Urothelium cell line (cell line): ENCODE results near the gene TEKTIP1.
"Not testable (repeated sequence)": the region's sequence is repeated elsewhere in the genome, so short reads cannot be mapped to it uniquely, and the experiment has no call there.

Source experiments
- DNase-seq: peaks from one replicate; pipeline ENCODE4 v3.0.0; 2011; ENCODE audit warnings: low spot score, mixed read lengths
- FAIRE-seq: peaks from 2 replicates; lab custom pipeline; 2011; peaks lifted over from hg19 to GRCh38; lab: Jason Lieb, UNC

Gene TEKTIP1

DNA sequence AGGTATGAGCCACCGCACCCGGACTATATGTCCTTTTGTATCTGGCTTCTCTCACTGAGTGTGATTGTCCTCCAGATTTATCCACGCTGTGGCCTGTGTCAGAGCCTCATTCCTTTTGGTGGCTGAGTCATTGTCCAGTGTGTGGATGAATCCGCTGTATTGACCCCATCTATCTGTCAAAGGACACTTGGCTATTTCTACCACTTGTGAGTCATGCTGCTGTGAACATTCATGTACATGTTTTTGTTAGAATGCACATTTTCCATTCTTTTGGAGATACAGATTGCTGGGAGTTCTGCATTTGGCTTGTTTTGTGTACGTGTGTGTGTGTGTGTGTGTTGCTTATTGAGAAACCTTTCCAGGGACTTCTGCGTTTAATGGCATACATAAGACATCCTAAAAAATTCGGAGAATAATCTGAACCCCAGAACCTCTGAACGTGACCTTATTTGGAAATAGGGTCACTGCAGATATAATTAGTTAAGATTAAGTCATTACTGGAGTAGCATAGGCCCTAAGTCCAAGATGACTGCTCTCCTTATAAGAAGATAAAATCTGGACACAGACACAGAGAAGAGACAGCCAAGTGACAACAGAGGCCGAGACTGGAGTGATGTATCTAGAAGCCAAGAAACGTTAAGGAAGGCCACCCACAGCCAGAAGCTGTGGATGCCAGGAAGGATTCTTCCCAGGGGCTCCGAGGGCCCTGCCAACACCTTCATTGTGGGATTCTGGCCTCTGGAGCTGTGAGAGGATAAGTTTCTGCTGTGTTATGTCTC lies 41.4 kb downstream of the TEKTIP1 start:
- no peak for FAIRE-seq
- no peak for DNase-seq

DNA sequence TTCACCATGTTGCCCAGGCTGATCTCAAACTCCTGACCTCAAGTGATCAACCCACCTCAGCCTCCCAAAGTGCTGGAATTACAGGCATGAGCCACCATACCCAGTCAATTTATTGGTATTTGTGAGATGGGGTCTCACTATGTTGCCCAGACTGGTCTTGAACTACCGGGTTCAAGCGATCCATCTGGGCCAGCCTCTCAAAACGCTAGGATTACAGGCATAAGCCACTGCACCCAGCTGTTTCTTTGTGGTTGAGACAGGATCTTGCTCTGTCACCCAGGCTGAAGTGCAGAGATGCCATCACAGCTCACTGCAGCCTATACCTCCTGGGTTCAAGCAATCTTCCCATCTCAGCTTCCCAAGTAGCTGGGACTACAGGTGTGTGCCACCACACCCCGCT lies 42.8 kb downstream of the TEKTIP1 start:
- not testable (repeated sequence) for DNase-seq, FAIRE-seq

DNA sequence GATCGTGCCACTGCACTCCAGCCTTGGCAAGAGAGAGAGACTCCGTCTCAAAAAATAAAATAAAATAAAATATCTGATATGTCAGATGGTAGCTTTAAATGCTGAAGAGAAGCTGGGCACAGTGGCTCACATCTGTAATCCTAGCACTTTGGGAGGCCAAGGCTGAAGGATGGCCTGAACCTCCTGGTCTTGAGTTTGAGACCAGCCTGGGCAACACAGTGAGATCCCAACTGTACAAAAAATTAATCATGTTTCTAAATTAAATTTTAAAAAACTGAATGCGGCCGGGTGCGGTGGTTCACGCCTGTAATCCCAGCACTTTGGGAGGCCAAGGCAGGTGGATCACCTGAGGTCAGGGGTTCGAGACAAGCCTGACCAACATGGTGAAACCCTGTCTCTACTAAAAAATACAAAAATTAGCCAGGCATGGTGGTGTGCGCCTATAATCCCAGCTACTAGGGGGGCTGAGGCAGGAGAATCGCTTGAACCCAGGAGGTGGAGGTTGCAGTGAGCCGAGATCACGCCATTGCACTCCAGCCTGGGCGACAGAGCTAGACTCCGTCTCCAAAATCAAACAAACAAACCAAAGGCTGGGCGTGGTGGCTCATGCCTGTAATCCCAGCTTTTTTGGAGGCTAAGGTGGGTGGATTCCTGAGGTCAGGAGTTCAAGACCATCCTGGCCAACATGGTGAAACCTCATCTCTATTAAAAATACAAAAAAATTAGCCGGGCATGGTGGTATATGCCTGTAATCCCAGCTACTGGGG lies 45.2 kb downstream of the TEKTIP1 start:
- FAIRE-seq, DNase-seq: not testable (repeated sequence)

DNA sequence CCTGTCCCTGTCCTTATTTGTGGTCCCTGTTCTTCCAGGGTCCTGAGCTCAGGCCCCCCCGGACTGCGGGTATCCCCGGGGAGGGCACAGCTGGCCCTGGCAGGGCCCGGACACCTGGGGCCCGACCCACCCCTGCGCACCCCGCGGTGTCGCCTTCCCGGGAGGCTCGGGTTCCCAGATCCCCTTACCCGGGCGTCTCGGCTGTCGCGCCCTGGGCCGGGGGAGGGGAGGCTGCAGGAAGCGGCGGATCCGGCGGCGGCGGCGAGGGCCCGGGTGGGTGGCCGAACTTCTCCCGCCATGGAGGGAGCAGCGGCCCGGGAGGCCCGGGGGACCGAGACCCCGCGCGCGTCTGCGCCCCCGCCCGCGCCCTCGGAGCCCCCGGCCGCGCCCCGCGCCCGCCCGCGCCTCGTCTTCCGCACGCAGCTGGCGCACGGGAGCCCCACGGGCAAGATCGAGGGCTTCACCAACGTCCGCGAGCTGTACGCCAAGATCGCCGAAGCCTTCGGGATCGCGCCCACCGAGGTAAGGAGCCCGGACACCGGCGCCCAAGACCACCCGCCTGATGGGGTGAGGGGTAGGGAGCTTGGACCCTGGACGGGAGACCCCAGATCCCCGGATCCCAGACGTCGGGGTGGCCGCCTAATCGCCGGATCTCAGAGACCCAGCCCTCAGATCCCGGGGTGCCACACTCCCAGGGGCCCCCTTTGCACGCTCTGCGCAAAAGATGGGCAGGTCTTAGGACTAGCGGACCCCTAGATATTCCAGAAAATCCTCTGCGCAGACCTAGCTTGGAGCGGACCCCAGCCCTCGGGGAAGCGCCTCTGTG lies 46.5 kb downstream of the TEKTIP1 start, which contains the start of gene GIPC3:
TSS of gene GIPC3 (plus strand) at position 178 of the 826 bp plus-strand sequence. CDS start at position 298, 120 bp downstream.
- no peak for FAIRE-seq
- no peak for DNase-seq

DNA sequence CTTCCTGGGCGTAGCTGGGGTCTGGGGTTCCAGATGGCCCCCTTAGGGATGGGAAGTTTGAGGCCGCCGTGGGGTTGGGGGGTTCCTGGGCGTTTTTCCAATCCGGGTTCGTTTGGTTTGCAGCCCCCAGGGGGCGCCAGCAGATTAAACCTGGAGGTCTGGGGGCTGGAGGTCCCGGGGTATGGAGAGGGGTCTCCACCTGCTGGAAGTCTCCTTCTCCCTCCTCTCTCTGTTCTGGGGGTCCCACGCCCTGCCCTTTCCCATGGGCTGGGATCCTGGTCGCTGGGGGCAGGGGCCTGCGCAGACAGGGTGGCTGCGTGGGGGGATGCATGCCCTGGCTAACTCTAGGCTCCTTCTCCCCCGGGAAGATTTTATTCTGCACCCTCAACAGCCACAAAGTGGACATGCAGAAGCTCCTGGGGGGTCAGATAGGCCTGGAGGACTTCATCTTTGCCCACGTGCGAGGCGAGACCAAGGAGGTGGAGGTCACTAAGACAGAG lies 47.2 kb downstream of the TEKTIP1 start:
- no peak for FAIRE-seq
- no peak for DNase-seq

DNA sequence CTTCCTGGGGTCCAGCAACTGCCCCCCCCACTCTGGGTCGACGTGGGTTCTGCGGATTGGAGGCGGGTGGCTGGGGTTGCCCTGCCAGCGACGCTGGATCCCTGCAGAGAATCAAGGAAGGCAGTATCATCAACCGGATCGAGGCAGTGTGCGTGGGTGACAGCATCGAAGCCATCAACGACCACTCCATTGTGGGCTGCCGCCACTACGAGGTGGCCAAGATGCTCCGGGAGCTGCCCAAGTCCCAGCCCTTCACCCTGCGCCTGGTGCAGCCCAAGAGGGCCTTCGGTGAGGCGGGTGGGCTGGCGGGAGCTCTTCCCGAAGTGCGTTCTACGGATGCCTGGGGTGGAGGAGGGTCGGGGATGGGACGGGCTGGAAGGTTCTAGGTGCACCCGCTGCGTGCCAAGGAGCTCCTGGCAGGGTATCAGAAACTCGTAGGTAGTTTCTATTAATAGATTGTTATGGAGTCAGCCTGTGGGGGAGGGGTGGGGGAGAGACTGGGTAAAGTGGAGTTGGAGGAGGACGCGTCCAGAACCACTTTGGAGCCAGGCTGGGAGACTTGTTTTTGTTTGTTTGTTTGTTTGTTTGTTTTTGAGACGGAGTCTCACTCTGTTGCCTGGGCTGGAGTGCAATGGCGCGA lies 47.9 kb downstream of the TEKTIP1 start:
- FAIRE-seq, result no peak
- no peak for DNase-seq

DNA sequence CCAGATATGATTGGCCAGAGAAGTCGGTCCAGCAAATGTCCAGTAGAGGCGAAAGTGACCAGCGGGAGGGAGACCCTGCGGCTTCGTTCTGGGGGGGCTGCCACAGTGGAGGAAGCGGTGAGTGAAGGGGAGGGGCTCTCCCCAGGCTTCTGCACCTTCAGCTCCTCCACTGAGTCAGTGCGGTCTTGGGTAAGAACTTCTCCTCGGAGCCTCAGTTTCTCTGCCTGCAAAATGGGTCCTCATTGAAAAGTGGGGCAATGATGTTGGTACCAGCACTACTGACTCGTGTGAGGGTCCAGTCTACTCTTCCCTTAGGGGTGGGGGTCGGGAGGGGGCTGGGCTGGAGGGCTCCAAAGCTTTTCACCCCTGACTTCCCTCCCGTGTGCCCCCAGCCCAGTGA lies 50.5 kb downstream of the TEKTIP1 start:
- DNase-seq, result no peak
- FAIRE-seq, result no peak

DNA sequence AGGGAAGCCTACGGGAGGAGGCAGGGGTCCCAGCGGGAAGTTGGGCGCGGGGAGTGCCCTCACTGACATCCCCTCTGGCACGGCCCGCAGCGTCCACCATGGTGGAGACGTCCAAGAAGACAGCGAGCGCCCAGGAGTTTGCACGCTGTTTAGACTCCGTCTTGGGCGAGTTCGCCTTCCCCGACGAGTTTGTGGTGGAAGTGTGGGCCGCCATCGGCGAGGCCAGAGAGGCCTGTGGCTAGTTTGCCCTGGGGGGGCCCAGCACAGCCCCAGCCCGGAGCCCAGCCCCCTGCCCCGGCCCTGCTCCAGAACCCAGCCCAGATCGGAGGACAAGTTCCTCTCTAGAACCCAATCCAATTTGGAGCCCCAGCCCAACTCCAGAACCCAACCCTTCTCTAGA lies 51.0 kb downstream of the TEKTIP1 start:
- DNase-seq (no peak), FAIRE-seq (no peak)

DNA sequence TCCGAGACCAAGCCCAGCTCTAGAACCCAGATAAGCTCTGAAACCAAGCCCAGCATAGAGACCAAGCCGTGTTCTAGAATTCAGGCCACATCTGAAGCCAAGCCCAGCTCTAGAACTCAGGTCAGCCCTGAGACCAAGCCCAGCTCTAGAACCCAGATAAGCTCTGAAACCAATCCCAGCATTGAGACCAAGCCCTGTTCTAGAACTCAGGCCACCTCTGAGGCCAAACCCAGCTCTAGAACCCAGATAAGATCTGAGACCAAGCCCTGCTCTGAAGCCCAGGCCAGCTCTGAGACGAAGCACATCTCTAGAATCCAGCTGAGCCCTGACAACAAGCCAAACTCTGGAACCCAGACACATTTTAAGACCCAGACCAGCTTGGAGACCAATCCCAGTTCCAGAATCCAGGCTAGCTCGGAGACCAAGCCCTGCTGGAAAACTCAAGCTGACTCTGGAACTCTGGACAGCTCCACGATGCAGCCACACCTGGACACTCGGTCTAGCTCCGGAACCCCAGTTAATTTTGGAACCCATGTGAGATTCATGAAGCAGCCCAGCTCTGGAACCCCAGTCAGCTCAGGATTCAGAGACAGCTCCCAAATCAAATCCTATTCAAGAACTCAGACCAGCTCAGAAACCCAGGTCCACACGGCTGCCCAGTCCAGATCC lies 52.2 kb downstream of the TEKTIP1 start:
- DNase-seq (no peak), FAIRE-seq (no peak)

DNA sequence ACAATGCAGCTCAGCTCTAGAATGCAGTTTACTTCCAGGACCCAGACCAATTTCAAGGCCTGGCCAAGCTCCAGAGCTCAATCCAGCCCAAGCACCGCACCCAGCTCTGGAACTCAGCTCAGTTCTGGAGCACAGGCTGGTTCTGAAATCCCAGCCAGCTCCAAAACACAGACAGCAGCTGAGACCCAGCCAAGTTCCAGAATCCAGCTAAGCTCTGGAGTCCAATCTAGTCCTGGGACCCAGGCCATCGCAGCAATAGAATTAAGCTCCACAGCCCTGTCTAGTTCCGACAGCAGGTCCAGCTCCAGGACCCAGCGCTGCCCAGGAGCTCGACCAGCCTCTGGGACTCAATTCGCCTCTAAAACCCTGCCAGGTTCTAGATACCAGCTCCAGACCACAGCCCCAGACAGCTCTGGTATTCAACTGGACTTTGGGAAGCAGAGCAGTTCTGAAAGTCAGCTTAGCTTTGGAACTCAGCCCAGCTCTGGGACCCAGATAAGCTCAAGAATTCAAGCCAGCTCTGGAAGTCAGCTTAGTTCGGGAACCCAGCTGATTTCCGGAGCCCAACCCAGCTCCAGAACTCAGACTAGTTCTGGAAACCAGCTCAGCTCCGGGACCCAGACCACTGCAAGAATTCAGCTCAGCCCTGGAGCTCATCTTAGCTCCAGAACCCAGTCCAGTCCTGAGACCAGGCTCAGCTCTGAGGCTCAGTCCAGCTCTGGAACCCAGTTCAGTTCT lies 53.1 kb downstream of the TEKTIP1 start:
- no peak for DNase-seq
- FAIRE-seq, result no peak

DNA sequence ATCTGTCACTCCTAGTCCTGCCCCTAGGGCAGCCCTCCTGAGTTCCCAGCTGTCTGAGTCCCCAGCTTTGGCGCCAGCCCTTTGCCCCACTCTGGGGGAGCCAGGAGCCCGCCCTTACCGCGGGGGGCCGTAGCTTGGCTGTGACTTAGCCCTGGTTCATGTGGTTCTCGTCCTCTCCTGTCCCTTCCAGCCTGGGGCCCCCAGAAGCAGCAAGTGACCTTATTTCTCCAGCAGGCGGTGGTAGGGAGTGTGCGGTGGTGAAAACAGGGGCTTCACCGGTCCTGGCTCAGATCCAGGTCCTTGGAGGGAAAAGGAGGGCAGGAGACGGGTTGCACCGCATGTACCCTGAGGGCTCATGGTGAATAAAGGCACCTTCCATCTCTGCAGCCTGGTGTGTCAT lies 54.2 kb downstream of the TEKTIP1 start:
- FAIRE-seq, result no peak
- DNase-seq, result no peak
